HEK293 (cell line): ENCODE data around the gene SLC22A3.

Experiments
- KLF1 ChIP-seq: fragments of 450-650 bp; formaldehyde crosslinking; IDR thresholded peaks from 2 replicates; pipeline ENCODE4 v1.5.1; 2016; ENCODE audit warnings: missing biosample characterization, missing genetic modification characterization
- SETDB1 ChIP-seq: IDR thresholded peaks from one replicate; pipeline ENCODE4 v1.6.1; 2017; ENCODE audit warnings: mild to moderate bottlenecking, low read length, moderate library complexity, mixed read lengths; ENCODE audit not compliant: insufficient read length
- YY1 ChIP-seq: fragments of 450-650 bp; formaldehyde crosslinking; IDR thresholded peaks from 2 replicates; pipeline ENCODE4 v1.5.1; 2018; ENCODE audit warnings: missing biosample characterization, missing genetic modification characterization
- ZBTB17 ChIP-seq: fragments of 450-650 bp; formaldehyde crosslinking; IDR thresholded peaks from 2 replicates; pipeline ENCODE4 v1.5.1; 2016; ENCODE audit warnings: missing biosample characterization, missing genetic modification characterization
- ZNF561 ChIP-seq: fragments of 450-650 bp; IDR thresholded peaks from 2 replicates; pipeline ENCODE4 v1.5.1; 2018; ENCODE audit warnings: missing biosample characterization, missing genetic modification characterization, borderline replicate concordance
- TF ChIP-seq, protein P1 (sequence below): fragments of 450-650 bp; formaldehyde crosslinking; IDR thresholded peaks from 2 replicates; pipeline ENCODE4 v1.5.1; 2016; ENCODE audit warnings: missing biosample characterization, missing genetic modification characterization
- TF ChIP-seq, protein P2 (sequence below): fragments of 450-650 bp; formaldehyde crosslinking; IDR thresholded peaks from 2 replicates; pipeline ENCODE4 v1.5.1; 2017; ENCODE audit warnings: missing biosample characterization, missing genetic modification characterization
- TF ChIP-seq, protein P3 (sequence below): fragments of 450-650 bp; formaldehyde crosslinking; IDR thresholded peaks from 2 replicates; pipeline ENCODE4 v1.5.1; 2016; ENCODE audit warnings: missing biosample characterization, missing genetic modification characterization
- TF ChIP-seq, protein P4 (sequence below): sonication (generic); formaldehyde crosslinking; IDR thresholded peaks from 2 replicates; pipeline ENCODE4 v1.8.1; 2022; ENCODE audit warnings: mild to moderate bottlenecking, moderate library complexity, missing genetic modification reagents
- TF ChIP-seq, protein P5 (sequence below): fragments of 450-650 bp; formaldehyde crosslinking; IDR thresholded peaks from 2 replicates; pipeline ENCODE4 v1.5.1; 2016; ENCODE audit warnings: missing biosample characterization, missing genetic modification characterization

DNA sequence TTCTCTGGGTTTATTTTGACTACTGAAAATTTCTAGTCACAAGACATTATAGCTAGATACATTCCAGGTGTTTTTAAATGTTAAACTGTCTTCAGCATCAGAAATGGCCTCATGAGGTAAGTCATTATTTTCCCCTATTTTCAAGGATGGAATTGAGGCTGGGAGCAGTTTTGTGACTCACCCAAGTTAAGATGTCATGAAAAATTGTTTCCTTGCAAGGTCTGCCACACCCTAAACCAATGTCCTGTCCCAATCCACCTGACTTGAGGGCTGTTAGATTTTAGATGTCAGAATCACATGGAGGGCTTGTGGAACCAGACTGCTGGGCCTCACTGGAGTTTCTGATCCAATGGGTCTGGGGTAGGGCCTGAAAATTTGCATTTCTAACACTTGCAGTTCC lies 16.9 kb downstream of the SLC22A3 start:
- TF ChIP-seq KLF1 (tag by site-specific recombination) (no peak), ZBTB17 (no peak), ZNF561 (no peak), SETDB1 (no peak), YY1 (tag by site-specific recombination) (no peak)
- TF ChIP-seq, protein P1, sequence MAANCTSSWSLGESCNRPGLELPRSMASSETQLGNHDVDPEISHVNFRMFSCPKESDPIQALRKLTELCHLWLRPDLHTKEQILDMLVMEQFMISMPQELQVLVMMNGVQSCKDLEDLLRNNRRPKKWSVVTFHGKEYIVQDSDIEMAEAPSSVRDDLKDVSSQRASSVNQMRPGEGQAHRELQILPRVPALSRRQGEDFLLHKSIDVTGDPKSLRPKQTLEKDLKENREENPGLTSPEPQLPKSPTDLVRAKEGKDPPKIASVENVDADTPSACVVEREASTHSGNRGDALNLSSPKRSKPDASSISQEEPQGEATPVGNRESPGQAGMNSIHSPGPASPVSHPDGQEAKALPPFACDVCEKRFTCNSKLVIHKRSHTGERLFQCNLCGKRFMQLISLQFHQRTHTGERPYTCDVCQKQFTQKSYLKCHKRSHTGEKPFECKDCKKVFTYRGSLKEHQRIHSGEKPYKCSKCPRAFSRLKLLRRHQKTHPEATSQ (tag by site-specific recombination) = no peak
- TF ChIP-seq, protein P2, sequence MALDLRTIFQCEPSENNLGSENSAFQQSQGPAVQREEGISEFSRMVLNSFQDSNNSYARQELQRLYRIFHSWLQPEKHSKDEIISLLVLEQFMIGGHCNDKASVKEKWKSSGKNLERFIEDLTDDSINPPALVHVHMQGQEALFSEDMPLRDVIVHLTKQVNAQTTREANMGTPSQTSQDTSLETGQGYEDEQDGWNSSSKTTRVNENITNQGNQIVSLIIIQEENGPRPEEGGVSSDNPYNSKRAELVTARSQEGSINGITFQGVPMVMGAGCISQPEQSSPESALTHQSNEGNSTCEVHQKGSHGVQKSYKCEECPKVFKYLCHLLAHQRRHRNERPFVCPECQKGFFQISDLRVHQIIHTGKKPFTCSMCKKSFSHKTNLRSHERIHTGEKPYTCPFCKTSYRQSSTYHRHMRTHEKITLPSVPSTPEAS (tag by site-specific recombination) = no peak
- TF ChIP-seq, protein P3, sequence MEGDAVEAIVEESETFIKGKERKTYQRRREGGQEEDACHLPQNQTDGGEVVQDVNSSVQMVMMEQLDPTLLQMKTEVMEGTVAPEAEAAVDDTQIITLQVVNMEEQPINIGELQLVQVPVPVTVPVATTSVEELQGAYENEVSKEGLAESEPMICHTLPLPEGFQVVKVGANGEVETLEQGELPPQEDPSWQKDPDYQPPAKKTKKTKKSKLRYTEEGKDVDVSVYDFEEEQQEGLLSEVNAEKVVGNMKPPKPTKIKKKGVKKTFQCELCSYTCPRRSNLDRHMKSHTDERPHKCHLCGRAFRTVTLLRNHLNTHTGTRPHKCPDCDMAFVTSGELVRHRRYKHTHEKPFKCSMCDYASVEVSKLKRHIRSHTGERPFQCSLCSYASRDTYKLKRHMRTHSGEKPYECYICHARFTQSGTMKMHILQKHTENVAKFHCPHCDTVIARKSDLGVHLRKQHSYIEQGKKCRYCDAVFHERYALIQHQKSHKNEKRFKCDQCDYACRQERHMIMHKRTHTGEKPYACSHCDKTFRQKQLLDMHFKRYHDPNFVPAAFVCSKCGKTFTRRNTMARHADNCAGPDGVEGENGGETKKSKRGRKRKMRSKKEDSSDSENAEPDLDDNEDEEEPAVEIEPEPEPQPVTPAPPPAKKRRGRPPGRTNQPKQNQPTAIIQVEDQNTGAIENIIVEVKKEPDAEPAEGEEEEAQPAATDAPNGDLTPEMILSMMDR (tag by site-specific recombination) = no peak
- TF ChIP-seq, protein P4, sequence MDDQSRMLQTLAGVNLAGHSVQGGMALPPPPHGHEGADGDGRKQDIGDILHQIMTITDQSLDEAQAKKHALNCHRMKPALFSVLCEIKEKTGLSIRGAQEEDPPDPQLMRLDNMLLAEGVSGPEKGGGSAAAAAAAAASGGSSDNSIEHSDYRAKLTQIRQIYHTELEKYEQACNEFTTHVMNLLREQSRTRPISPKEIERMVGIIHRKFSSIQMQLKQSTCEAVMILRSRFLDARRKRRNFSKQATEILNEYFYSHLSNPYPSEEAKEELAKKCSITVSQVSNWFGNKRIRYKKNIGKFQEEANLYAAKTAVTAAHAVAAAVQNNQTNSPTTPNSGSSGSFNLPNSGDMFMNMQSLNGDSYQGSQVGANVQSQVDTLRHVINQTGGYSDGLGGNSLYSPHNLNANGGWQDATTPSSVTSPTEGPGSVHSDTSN (CRISPR knock-in tag) = no peak
- TF ChIP-seq, protein P5, sequence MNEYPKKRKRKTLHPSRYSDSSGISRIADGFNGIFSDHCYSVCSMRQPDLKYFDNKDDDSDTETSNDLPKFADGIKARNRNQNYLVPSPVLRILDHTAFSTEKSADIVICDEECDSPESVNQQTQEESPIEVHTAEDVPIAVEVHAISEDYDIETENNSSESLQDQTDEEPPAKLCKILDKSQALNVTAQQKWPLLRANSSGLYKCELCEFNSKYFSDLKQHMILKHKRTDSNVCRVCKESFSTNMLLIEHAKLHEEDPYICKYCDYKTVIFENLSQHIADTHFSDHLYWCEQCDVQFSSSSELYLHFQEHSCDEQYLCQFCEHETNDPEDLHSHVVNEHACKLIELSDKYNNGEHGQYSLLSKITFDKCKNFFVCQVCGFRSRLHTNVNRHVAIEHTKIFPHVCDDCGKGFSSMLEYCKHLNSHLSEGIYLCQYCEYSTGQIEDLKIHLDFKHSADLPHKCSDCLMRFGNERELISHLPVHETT (tag by site-specific recombination) = no peak
